Esophagus mucosa (tissue), 1 donor: ENCODE measurements around the gene TNFRSF1A. TPM values are rescaled to one million over a fixed set of nuclear protein-coding genes. Genes with fewer than 3 reads are reported as not detected.

Source experiments
- ATAC-seq: fragments of 200-7000 bp; cut with Tn5 transposase; one replicate; pipeline ENCODE4 v1.9.1; 2020
- total RNA-seq: library from RNA; stranded (reverse); gene quantifications from one replicate; pipeline ENCODE4 v1.2.4, GENCODE V29; 2023
- donor health status: DM: yes; HTN: yes; CAD: no.

The TNFRSF1A gene
- total RNA-seq, 1 donor from 2014 or later = 99.3 TPM

DNA sequence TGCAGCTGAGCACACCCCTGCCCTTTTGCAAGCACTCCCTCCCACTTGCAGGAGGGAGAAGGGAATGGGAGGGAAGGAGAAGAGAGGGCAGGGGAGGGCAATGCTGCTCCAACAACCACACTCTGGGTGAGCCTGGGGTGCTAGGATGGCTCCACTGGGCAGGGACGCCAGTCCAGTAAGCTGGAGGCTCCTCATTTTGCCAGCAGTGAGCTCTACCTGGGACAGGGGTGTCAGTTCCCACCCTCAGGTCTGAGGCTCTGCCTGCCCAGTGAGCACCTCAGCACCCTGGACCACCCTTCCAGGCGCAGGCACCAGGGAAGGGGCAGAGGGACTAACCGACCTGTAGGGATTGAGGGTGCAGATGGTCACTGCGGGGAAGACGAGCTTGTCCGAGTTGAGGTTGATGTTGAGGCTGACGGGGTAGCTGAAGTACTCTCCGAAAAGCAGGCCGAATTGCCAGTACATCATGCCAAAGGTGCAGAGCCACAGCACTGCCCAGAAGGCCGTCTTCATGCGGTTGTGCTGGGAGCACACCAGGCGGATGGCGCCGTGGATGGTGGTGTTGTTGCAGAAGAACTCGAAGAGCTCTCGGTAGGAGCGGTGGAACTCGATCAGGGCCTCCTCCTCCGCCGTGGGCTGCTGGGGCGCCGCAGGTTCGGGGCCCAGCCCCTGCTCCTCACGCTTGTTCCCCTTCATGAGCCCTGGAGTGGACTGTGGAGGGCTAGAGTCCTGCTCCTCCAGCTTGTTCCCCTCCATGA lies 32.3 kb upstream of the TNFRSF1A start:
- ATAC-seq = no peak

- ATAC-seq = peak; percentile 22
These were observed 31.3 kb upstream of the TNFRSF1A start for GRCh38 chr12:6373022-6373787.

GRCh38 chr12:6372403-6373003 lies 30.6 kb upstream of the TNFRSF1A start:
- ATAC-seq = peak; percentile 46

DNA sequence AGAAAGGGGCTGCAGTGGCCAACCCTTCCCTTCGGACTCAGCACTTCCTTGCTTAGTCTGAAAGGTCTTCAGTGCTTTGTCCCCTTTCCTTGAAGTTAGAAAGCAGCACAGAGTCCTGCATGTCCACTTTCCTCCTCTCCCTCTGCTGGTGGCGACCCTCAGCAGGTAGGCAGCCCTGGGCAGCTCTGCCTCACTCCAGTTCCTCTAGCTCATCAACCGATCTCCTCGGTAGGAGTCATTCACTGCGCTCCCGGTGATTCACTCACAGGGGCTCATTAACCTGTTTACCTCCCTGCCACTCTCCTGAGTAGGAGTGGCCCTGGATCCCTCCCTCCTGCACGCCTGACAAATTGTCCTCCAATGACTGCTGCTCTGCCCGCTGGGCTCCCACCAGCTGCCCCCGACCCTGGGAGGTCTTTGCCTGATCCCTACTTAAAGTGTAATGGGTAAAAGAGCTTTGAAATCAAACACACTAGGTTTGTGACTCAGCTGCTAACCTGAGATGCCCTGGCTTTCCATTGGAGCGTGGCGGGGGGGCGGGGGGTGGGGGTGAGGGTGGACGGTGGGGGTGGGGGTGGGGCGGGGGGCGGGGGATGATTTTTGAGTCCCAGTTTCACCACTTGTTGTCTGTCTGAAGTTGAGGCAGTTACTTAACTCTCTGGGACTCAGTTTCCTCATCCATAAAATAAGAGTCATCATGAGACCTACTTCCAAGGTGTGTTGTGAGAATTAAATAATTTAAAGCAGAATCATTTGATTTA lies 29.3 kb upstream of the TNFRSF1A start:
- ATAC-seq = peak; percentile 73

DNA sequence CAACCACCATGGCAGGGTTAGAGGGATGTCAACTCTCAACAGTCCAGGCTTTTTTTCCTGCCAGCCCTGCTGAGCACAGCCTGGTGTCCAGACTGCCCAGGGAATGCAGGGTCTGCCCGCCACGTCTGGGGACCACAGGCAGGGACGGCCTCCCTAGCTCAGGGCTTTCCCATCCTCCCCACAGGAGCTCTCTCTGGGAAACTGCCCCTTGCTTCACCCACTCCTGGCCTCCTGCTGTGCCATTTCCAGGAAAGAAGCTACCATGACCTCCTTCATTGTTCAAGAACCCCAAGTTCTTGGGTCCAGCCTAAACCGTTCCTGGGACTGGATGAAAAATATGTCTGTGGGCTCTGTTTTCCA lies 28.7 kb upstream of the TNFRSF1A start:
- ATAC-seq = no peak

DNA sequence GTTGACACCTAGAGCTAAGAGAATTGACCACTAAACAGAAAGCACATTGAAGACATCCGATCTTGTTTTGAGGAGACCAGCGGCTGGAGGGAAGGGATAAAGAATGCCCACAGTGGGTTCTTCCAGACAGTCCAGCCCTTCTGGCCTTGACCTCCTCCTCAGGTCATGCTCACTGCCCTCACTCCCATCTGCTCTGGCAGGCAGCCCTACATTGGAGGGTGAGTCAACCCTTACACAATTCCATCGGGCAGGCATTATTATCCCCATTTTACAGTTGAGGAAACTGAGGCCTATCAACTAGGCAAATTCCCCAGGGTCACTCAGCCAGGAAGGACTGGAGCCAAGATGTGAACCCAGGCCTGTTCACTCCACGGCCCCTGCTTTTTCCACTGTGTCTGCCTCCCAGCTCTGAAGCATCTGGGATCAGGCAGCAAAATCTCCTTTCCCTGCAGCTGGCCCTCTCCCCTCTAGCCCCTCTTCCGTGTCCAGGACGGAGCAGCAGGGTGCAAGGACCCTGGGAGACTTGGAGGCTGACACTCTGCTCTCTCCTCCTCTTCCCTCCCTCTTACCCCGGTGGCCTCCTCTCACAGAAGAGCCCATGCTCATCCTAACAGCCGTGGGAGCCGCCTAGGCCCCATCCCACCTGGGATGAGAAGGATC lies 28.2 kb upstream of the TNFRSF1A start:
- no peak for ATAC-seq

DNA sequence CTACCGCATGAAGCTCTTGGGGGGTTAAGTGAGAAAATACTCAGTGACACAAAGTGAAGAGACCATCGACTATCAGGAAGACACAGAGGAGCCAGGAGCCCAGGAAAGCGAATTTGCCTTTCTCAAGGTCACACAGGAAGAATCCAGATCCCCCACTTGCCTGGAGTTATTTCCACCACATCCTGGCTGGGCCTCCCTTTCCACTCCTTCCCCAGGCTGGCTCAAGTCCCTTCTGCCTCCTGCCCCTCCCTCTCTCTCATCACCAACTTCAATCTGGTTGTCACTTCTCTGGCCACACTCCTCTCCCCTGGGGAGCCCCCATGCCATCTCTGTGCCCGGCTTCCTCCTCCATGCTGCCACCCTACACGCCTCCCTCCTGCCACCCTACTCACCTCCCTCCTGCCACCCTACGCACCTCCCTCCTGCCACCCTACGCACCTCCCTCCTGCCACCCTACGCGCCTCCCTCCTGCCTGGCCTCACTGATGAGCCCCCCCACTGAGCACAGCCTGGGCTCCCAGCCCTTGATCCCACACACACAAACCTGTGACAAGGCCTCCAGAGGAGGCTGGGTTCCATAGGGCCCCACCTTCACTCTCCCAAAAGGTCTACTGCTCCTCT lies 27.1 kb upstream of the TNFRSF1A start:
- ATAC-seq = no peak

DNA sequence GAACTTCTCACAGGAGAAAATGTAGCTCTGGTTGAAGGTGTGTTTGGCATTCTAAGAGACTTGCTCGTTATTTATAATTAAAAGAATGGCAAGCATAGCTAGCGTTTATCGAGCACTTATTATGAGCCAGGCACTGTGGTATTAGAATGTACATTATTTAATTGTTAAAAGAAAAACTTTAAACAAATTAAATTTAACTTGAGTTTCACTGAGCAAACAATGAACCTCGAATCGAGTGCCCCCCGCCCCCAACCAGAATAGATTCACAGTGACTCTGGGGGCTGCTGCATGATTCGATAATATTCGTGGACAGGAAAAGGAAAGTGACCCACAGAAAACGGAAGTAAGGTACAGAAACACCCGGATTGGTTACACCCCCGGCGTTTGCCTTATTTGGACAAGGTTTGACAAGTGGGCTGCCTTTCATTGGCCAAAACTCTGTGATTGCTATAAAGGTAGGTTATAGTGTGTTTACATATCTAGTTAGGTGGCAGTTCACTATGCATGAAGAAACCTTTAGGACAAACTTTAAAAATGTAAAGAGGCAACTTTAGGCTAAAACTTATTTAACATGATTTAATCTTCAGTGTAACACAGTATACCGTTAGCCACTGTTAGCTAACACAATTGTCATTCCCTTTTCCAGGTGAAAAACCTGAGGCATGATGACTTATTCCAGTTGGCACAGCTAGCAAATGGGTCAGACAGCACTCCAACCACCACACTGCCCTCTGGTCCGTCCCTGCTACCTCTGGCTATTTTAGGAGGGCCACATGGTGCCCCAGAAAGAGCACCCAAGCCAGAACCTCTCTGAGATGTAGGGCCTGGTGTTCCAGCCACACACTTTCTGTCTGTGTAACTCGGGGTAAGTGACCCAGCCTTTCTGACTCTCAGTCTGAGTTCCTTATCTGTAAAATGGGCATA lies 26.4 kb upstream of the TNFRSF1A start:
- no peak for ATAC-seq

DNA sequence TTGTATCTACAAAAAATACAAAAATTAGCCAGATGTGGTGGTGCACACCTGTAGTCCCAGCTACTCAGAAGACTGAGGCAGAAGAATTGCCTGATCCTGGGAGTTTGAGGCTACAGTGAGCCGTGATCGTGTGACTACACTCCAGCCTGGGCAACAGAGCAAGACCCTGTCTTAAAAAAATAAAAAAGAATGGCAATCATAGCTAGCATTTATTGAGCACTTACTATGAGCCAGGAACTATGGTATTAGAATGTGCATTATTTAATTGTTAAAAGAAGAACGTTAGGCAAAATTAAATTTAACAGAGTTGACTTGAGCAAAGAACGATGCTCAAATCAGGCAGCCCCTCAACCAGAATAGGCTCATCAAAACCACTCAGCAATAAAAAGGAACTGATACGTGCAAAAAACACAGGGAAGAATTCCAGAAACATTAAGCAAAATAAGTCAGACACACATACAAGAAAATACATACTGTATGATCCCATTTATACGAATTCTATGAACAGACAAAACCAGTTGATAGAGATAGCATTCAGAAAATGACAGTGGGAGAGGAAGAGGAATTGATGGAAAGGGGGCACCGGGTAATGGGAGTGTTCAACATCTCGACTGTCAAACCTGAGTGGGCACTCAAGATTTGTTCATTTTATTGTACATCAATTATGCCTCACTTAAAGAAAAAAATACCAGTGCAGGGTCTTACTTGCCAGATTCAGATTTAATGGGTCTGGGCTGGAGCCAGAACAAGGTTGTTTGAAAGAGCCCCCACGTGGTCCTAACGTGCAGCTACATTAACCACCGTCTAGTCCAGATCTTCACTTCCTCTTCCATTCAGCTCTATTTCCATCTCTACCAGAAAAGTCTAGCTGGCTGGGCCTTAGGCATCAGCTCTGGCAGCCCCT lies 25.4 kb upstream of the TNFRSF1A start:
- no peak for ATAC-seq

DNA sequence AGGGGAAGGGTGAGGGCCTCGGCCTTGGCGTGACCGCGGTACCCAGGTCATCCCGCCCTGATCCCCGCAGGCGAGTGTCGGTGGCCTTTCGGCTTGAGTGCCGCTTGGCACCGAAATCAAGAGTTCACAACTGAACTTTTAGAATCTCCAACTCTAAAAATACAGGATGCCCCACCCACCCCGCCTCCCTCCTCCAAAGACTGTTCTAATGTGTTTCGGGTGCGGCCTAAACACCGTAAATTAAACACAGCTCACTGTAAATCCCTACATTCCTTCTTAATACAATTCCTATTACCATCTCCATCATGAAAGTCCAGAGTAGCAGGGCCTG lies 22.1 kb upstream of the TNFRSF1A start:
- ATAC-seq = peak; percentile 42

DNA sequence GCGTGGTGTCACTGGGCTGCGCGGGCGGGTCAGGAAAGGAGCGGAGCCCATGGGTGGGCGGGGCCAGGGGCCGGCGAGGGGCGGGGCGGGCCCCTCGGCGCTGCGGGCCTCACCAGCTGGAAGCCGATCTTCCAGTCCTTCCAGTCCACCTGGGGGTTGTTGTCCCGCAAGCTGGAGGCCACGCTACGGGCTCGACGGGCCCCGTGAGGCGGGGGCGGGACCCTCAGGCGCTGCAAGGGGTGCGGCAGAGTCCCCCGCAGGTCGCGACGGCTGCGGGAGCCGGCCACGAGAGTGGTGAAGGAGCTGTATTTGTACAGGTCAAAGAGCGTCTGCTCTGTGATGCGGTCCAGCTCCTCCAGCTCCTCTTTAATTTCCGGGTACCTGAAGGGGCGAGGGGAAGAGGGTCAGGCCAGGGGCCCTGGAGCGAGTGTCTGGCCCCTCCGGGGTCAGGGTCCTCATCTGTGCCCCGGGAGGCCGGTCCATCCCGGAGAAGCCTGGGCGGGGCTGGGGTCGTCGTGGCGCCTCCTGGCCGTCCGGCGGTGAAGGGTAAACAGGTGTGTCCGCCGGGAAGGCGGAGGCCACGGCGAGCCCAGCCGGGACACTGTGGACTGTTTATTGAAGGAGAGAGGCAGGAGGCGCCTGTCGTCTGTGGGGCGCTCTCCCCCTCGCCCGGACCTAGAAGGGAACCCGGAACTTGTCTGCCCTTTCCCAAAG lies 21.6 kb upstream of the TNFRSF1A start:
- peak; percentile 86 for ATAC-seq

DNA sequence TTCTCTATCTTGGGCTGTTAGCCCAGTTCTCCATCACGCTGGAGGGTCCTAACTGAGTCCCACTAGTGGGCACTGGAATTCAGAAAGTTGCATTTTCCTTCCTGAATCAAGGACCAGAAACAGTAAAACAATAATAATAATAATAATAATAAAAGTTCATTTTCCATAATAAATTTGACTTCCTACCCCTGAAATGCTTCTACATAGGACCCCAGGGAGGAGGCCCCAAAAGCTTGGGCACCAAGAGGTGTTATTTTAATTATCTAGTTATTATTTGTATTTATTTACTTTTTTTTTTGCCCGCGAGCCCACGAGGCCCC lies 21.1 kb upstream of the TNFRSF1A start:
- no peak for ATAC-seq

DNA sequence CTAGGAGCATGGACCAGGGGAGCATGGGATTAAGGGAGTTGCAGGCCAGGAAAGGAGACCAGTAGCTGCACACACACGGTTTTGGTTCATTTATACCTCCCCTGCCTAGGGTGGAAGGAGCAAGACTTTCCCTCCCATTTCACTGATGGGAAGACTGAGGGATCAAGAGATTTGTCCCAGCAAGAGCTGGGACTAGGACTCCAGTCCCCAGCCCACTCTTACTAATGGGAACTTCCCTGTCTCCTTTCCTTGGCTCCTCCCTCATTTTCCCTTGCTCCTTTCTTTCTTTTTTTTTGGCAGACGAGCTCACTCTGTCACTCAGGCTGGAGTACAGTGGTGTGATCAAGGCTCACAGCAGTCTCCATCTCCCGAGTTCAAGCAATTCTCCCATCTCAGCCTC lies 20.5 kb upstream of the TNFRSF1A start:
- no peak for ATAC-seq

DNA sequence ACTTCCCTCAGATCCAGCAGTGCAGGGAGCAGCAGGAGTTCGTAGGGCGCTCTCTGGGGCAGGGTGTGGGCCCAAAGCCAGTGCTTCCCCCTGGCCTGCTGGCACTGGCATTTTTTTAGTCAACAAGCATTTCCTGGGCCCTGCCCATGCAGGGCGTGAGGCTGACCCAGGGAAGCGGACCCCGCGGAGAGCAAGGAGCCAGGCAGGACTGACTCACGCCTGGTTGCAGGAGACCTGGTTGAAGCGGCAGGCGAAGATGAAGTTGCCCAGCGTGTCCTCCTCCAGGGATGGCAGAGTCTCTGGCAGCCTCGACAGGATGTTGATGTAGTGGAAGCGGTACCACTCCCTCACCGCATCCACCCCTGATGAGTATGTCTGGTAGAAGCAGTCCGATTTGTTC lies 20.0 kb upstream of the TNFRSF1A start:
- peak; percentile 34 for ATAC-seq

- no peak for ATAC-seq
These were observed 19.0 kb upstream of the TNFRSF1A start for GRCh38 chr12:6360578-6361490.

GRCh38 chr12:6360080-6360571 lies 18.2 kb upstream of the TNFRSF1A start:
- ATAC-seq = no peak

DNA sequence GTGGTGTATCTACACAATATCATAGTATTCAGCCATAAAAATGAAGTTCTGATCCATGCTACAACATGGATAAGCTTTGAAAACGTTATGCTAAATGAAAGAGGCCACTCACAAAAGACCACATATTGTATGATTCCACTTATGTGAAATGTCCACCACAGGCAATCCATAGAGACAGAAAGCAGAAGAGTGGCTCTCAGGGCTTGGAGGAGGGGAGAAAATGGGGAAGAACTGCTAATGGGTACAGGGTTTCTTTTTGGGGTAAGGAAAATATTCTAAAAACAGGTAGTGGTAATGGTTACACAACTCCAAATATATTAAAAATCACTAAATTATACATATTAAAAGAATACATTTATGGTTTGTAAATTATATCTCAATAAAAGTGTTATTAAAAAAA lies 17.0 kb upstream of the TNFRSF1A start:
- no peak for ATAC-seq

DNA sequence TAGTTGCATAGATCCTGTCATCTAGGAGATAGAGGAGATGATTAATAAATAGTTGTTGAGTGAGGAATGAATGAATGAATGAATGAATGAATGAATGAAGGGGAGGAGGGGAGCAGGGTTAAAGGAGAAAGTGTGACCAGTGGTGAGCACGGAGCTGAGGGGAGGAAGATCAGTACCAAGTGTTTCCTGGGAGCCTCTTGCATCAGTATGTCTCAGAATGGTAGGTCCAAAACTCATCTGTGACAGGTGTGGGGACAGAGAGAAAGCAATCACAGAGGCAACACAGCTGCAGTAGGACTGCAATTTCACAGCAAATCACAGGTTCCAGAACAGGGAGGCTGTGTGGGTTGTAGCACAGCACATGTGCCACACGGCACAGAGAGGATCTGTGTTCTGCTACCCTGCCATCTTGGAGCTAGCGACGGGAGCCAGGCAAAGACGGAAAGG lies 14.5 kb upstream of the TNFRSF1A start:
- no peak for ATAC-seq
